Kidney (tissue), 14 donors: ENCODE data around the gene MED9. TPM values are rescaled to one million over a fixed set of nuclear protein-coding genes. Genes with fewer than 3 reads are reported as not detected.
A peak's percentile ranks its signal among the peaks of the same experiment; 100 is the strongest.

Source experiments
- DNase-seq, 5 donors: peaks; one replicate each; pipeline ENCODE4 v3.0.0-alpha.2; 2013 to 2020
- FAIRE-seq: peaks from 2 replicates; lab custom pipeline; 2012; peaks lifted over from hg19 to GRCh38; lab: Jason Lieb, UNC
- H3K27ac ChIP-seq, 2 donors: one replicate each; pipeline ENCODE4 v1.7.0; 2013; ENCODE audit warnings: low read depth in 2 of 2, low read length in 2 of 2, inconsistent platforms in 1 of 2
- H3K27me3 ChIP-seq: one replicate; pipeline ENCODE4 v1.7.1; 2013; ENCODE audit warnings: low read length, inconsistent platforms; ENCODE audit not compliant: control insufficient read depth, insufficient read depth
- H3K36me3 ChIP-seq, 3 donors: one replicate each; pipeline versions ENCODE4 v1.7.0 to v1.7.1; 2013; ENCODE audit warnings: low read length in 3 of 3, control low read depth in 1 of 3, inconsistent platforms in 1 of 3; ENCODE audit not compliant: insufficient read depth in 3 of 3, control insufficient read depth in 2 of 3
- H3K4me1 ChIP-seq, 3 donors: one replicate each; pipeline versions ENCODE4 v1.7.0 to v1.7.1; 2013; ENCODE audit warnings: low read length in 3 of 3, inconsistent platforms in 1 of 3, low read depth in 1 of 3; ENCODE audit not compliant: control insufficient read depth in 2 of 3, insufficient read depth in 2 of 3
- H3K4me3 ChIP-seq, 3 donors: one replicate each; pipeline versions ENCODE4 v1.7.0 to v1.8.1; 2013; ENCODE audit warnings: low read length in 3 of 3, control low read depth in 1 of 3, inconsistent platforms in 1 of 3
- H3K9ac ChIP-seq, 3 donors: one replicate each; pipeline versions ENCODE4 v1.7.0 to v1.7.1; 2013; ENCODE audit warnings: low read length in 3 of 3, control low read depth in 1 of 3, inconsistent platforms in 1 of 3
- H3K9me3 ChIP-seq, 3 donors: one replicate each; pipeline versions ENCODE4 v1.7.0 to v1.7.1; 2013; ENCODE audit warnings: low read length in 3 of 3, control low read depth in 1 of 3, inconsistent platforms in 1 of 3; ENCODE audit not compliant: control insufficient read depth in 2 of 3, insufficient read depth in 1 of 3
- CTCF ChIP-seq: IDR thresholded peaks from 3 replicates; pipeline ENCODE4 v1.5.1; 2012; ENCODE audit warnings: mild to moderate bottlenecking, moderate library complexity, borderline replicate concordance; ENCODE audit not compliant: insufficient read depth; ENCODE audit errors: extremely low read depth
- intact Hi-C: fragments of 100-400 bp; cut with DNase I; formaldehyde crosslinking; loops from one replicate; pipeline ENCODE4 v1.11.1; 2022
- polyA plus RNA-seq: library from polyadenylated mRNA; stranded (reverse); fragments of 350-450 nt; fragmentation: Illumina TruSeq; extraction: RNeasy Lipid Tissue Mini Kit (QIAGEN cat#74804); gene quantifications from one replicate; pipeline ENCODE4 v1.2.3, GENCODE V29; 2014; ENCODE audit warnings: low read depth, low replicate concordance; ENCODE audit not compliant: insufficient read depth
- total RNA-seq: library from RNA; stranded (reverse); fragmentation: NEBNext Ultra II Directional; extraction: Animal tissue kit (Norgen Biotek cat#: 25700); gene quantifications from one replicate; pipeline ENCODE4 v1.2.1, GENCODE V29; 2021
- donor health status: control.
- donor health status: control.
- donor health status: control.
- donor health status: control.
- donor health status: control.
- donor health status: DM: yes; HTN: yes; CAD: no.
- donor health status: Normal renal cell carcinoma (clear cell type).

MED9 gene
- total and polyA plus RNA-seq, 2 donors from 2014 or later: 20.8 to 24.5 TPM

- Histone ChIP-seq H3K4me1 (peaks cover 0 to 3% (median 0%) of the 10 kb centered on the region in 3 donors), H3K27me3 (no peaks in the 10 kb centered on the region), H3K9me3 (no peaks in the 10 kb centered on the region), H3K27ac (no peak overlapping the region), H3K4me3 (no peak overlapping the region), H3K36me3 (no peaks in the 10 kb centered on the region), H3K9ac (no peak overlapping the region)
- intact Hi-C loops: no loop called here
- FAIRE-seq (no peak), DNase-seq (peak in 1 of 5 donors; percentile 43)
- TF ChIP-seq CTCF: no peak
These were observed 26.8 kb downstream of the MED9 start for GRCh38 chr17:17503566-17504130.

GRCh38 chr17:17504341-17505140, 27.7 kb downstream of the MED9 start:
- no peak for TF ChIP-seq CTCF
- H3K4me3 ChIP-seq: no peak overlapping the region
- FAIRE-seq (no peak), DNase-seq (peak in 1 of 5 donors; percentile 72)
- no peaks in the 10 kb centered on the region for H3K36me3 ChIP-seq
- H3K4me1 ChIP-seq: peaks cover 0 to 3% (median 0%) of the 10 kb centered on the region in 3 donors
- no peak overlapping the region for H3K27ac ChIP-seq
- H3K9ac ChIP-seq: no peak overlapping the region
- intact Hi-C loops: no loop called here
- no peaks in the 10 kb centered on the region for H3K27me3 ChIP-seq
- no peaks in the 10 kb centered on the region for H3K9me3 ChIP-seq

GRCh38 chr17:17505151-17505550, 28.4 kb downstream of the MED9 start:
- intact Hi-C loops: no loop called here
- no peak for TF ChIP-seq CTCF
- no peak overlapping the region for H3K9ac ChIP-seq
- H3K9me3 ChIP-seq: no peaks in the 10 kb centered on the region
- H3K36me3 ChIP-seq: no peaks in the 10 kb centered on the region
- FAIRE-seq (no peak), DNase-seq (peak in 1 of 5 donors; percentile 43)
- H3K27me3 ChIP-seq: no peaks in the 10 kb centered on the region
- no peak overlapping the region for H3K27ac ChIP-seq
- H3K4me1 ChIP-seq: no peaks in the 10 kb centered on the region
- H3K4me3 ChIP-seq: no peak overlapping the region
